ENCODE measurements around the gene LMF1. TPM values are rescaled to one million over a fixed set of nuclear protein-coding genes. Genes with fewer than 3 reads are reported as not detected.

Gene LMF1
- total and polyA plus RNA-seq, 9 of the 15 experiments (the other 6 are each of a cell fraction or from before 2014, with no cell fraction given), result 0.11 to 1.6 (median 0.55) TPM; not detected in 1

DNA sequence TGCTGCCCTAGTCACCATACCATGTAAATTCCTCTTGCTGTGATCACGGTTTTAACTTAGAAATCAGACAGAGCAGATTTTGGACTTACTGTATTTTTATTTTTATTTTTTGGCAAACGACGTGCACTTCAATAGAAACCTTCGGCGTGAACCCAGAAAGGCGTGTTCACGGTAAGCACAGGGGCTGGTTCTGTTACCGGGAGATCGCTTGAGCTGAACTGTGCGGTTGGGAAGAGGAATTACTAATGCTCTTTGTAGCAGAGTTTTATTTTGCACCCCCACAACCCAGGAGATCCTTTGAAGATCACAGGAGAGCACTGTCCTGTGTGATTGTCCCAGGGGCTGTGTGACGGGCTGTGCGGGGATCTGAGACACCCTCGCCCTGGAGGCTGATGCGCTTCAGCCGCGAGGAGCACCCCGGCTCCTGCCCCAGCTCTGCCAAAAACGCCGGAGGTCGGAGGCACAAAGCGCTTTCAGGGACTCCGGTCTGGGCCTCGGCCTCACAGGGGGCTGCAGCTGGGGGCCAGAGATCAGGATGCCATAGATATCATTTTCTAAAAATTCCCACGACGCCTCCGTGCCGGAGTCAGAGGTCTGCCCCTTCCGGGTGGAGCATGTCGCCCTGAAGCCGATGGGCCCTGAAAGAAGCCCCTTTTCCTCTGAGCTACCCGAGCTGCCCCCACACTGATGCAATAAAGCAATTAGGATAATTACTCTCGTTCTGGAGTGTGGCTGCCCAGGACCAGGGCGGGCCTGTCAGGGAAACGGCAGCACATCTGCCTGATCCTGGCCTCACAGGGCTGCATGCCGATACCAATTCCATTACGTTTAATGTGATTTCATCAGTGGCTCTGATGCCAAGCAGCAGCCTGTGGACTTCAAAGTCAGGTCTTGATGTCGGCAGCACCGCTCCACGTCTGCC is 71.8 kb downstream of the LMF1 start:
- H3K27ac ChIP-seq (ENCODE audit: extremely low read depth, low read depth, low read length), result no peak overlapping the region
- no peak overlapping the region for H3K4me3 ChIP-seq
- FAIRE-seq, result no peak
- CTCF ChIA-PET (ENCODE audit: low intra/inter-chr PET ratio), result no interaction called here
- no peak for DNase-seq (ENCODE audit: extremely low read depth in 1 of 4, low spot score in 3 of 4)
- WGBS (ENCODE audit: insufficient coverage, low coverage, missing lambda C conversion rate), result 8% methylated on average over 39 of the region's 39 CpGs
- no peak for ATAC-seq
- no peak overlapping the region for H3K4me2 ChIP-seq (ENCODE audit: insufficient read depth, low read length)
- in situ Hi-C loops (cut with MboI), result no loop called here
- TF ChIP-seq DACH1 (IDR thresholded peaks at IDR 0.05; ENCODE audit: partially characterized antibody) (no peak), SIN3A (IDR thresholded peaks at IDR 0.05; ENCODE audit: borderline replicate concordance in 2 of 2, control insufficient read depth in 1 of 2, low read depth in 2 of 2, low read length in 2 of 2) (no peak), JUNB (CRISPR knock-in tag; conservative IDR thresholded peaks at IDR 0.05) (no peak), SMARCE1 (IDR thresholded peaks at IDR 0.05) (no peak), ZNF695 (CRISPR knock-in tag; IDR thresholded peaks at IDR 0.05) (no peak)
- peaks cover 22% of the 10 kb centered on the region for H4K20me1 ChIP-seq (replicated peaks; ENCODE audit: control insufficient read depth, insufficient read depth, low read length)
- no peaks in the 10 kb centered on the region for H3K79me2 ChIP-seq (ENCODE audit: control insufficient read depth, insufficient read depth, low read length)
- no peaks in the 10 kb centered on the region for H3K36me3 ChIP-seq (ENCODE audit: control insufficient read depth, insufficient read depth, low read length)
- no peaks in the 10 kb centered on the region for H3K9me3 ChIP-seq (replicated peaks; ENCODE audit: control insufficient read depth, insufficient read depth, low read depth, low read length)
- peaks cover 35 to 83% of the 10 kb centered on the region in 2 experiments; a peak in 4 of 5 replicates for H3K27me3 ChIP-seq (ENCODE audit: control insufficient read depth in 2 of 2, insufficient read depth in 2 of 2, low read length in 2 of 2)
- no peaks in the 10 kb centered on the region for H3K9me1 ChIP-seq (ENCODE audit: control insufficient read depth, insufficient read depth, low read length)
- no TSS peak for BruUV-seq (replicated peaks)
- intact Hi-C loops (cut with micrococcal nuclease), result no loop called here
- no peak overlapping the region for H3K9ac ChIP-seq (ENCODE audit: insufficient read depth in 1 of 2, low read depth in 2 of 2, low read length in 2 of 2)
- H3K4me1 ChIP-seq (replicated peaks in 1 of 2; ENCODE audit: control insufficient read depth in 2 of 2, insufficient read depth in 2 of 2, low read length in 2 of 2), result peaks cover 0 to 32% of the 10 kb centered on the region in 2 experiments; a peak in 2 of 5 replicates
- POLR2A ChIA-PET, result interaction anchor here (0.6 kb wide), 1 partner anchor 40 kb away, joined by 3 read pairs; no protein-coding TSS in a partner anchor
- H2AFZ ChIP-seq (ENCODE audit: low read depth, low read length), result no peak overlapping the region

All from K562 (cell line).